ENCODE data around the gene ZBTB20. TPM values are rescaled to one million over a fixed set of nuclear protein-coding genes. Genes with fewer than 3 reads are reported as not detected.

Gene ZBTB20
- total and polyA plus RNA-seq, 4 donors, result 0.74 to 77.1 (median 27.9) TPM

DNA sequence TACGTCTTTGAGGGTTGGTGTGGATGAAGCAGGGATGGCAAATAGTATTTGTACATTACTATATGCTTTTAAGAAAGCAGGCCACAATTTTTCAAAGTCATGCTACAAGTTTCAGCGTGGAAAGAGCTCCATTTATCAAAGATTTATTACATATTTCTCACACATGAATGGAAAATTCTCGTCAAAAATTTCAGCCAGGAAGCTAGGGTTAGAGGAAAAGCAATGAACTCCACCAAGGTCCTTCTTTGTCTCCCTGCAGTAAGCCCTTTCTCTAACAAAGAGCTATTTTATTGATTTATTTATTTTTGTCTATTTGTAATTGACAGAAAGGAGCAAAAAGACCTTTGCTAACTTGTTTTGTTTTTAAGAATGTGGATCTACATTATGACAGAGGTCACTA, 7.5 kb upstream of the ZBTB20 start:
- no peaks in the 10 kb centered on the region for H3K4me1 ChIP-seq (ENCODE audit: control insufficient read depth in 5 of 5, insufficient read depth in 5 of 5, low read length in 5 of 5)
- no peaks in the 10 kb centered on the region for H3K36me3 ChIP-seq (ENCODE audit: control insufficient read depth in 4 of 4, insufficient read depth in 4 of 4, low read length in 4 of 4)
- no peak overlapping the region for H3K4me3 ChIP-seq
- TF ChIP-seq, protein P1, sequence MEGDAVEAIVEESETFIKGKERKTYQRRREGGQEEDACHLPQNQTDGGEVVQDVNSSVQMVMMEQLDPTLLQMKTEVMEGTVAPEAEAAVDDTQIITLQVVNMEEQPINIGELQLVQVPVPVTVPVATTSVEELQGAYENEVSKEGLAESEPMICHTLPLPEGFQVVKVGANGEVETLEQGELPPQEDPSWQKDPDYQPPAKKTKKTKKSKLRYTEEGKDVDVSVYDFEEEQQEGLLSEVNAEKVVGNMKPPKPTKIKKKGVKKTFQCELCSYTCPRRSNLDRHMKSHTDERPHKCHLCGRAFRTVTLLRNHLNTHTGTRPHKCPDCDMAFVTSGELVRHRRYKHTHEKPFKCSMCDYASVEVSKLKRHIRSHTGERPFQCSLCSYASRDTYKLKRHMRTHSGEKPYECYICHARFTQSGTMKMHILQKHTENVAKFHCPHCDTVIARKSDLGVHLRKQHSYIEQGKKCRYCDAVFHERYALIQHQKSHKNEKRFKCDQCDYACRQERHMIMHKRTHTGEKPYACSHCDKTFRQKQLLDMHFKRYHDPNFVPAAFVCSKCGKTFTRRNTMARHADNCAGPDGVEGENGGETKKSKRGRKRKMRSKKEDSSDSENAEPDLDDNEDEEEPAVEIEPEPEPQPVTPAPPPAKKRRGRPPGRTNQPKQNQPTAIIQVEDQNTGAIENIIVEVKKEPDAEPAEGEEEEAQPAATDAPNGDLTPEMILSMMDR (IDR thresholded peaks at IDR 0.05; ENCODE audit: control extremely low read depth, extremely low read depth), result no peak
- H3K9me3 ChIP-seq (ENCODE audit: control insufficient read depth in 4 of 4, insufficient read depth in 3 of 4, low read length in 3 of 4), result no peaks in the 10 kb centered on the region
- DNase-seq (no peak), ATAC-seq (ENCODE audit: insufficient read depth, low FRiP score) (no peak)
- no peaks in the 10 kb centered on the region for H3K27me3 ChIP-seq (ENCODE audit: control insufficient read depth in 3 of 3, insufficient read depth in 3 of 3, low read length in 2 of 3)
- 70 to 77% methylated on average over 3 of the region's 3 CpGs for WGBS, 2 donors
- no peak overlapping the region for H3K27ac ChIP-seq (ENCODE audit: low read depth in 1 of 2, low read length in 1 of 2)
- no peak overlapping the region for H3K9ac ChIP-seq (ENCODE audit: insufficient read depth in 1 of 2, low read length in 2 of 2)

DNA sequence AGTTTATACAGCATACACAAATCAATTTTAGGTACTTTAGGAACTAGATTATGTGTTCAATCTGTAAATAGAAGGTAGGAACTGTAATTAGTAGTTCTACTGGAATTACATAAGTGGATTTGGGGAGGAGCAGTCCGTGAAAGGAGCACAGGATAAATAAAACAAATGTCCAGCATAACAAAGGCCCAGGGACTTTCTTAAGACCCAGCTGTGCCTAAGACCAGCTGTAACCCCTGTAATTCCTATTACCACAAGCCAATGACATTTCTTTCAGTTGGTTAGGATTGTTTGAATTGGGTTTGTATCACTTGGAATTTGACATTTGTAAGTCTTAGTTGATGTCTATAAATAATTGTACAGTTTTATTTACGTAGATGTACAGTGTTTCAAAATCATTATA, 4.8 kb upstream of the ZBTB20 start:
- Histone ChIP-seq H3K4me1 (ENCODE audit: control insufficient read depth in 5 of 5, insufficient read depth in 5 of 5, low read length in 5 of 5) (peaks cover 0 to 8% (median 0%) of the 10 kb centered on the region in 5 donors), H3K27me3 (ENCODE audit: control insufficient read depth in 3 of 3, insufficient read depth in 3 of 3, low read length in 2 of 3) (no peaks in the 10 kb centered on the region), H3K36me3 (ENCODE audit: control insufficient read depth in 4 of 4, insufficient read depth in 4 of 4, low read length in 4 of 4) (no peaks in the 10 kb centered on the region), H3K9ac (ENCODE audit: insufficient read depth in 1 of 2, low read length in 2 of 2) (no peak overlapping the region), H3K27ac (ENCODE audit: low read depth in 1 of 2, low read length in 1 of 2) (no peak overlapping the region), H3K4me3 (no peak overlapping the region), H3K9me3 (ENCODE audit: control insufficient read depth in 4 of 4, insufficient read depth in 3 of 4, low read length in 3 of 4) (no peaks in the 10 kb centered on the region)
- no peak for DNase-seq
- ATAC-seq (ENCODE audit: insufficient read depth, low FRiP score), result no peak
- TF ChIP-seq, protein P1 (IDR thresholded peaks at IDR 0.05; ENCODE audit: control extremely low read depth, extremely low read depth), result no peak
- WGBS, 2 donors, result 72 to 92% methylated on average over 2 of the region's 2 CpGs

DNA sequence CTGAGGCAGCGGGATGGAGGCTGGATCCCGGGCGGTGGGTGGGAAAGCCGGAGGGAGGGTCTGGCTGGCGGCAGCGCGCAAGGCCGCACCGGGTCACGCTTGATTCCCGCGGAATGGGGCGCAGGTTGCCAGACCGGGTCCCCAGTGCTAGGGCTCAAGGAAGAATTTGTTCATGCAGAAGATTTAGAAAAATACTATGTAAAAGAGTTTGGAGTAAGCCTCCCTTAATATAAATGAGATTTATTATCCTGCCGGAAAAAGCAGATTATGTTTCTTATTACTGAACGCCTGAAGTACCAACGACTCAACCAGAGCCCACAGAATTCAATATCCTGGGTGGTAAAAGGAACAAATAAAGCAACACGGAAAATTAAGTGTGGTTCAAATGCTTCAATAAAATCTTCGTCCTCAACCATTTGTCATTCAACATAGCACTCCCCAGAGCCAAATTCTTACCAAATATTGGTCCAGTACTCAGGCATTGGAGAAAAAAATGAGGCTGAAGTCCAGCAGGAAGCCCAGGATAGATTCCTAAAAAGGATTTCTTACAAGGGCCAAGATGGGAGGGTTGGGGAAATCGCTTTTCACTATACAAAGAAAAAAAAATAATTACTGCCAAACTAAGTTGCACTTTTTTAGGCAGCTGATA, 1.2 kb upstream of the ZBTB20 start:
- peak; percentile 1 for ATAC-seq (ENCODE audit: insufficient read depth, low FRiP score)
- H3K4me1 ChIP-seq (ENCODE audit: control insufficient read depth in 5 of 5, insufficient read depth in 5 of 5, low read length in 5 of 5), result peaks cover 0 to 11% (median 0%) of the 10 kb centered on the region in 5 donors
- H3K27me3 ChIP-seq (ENCODE audit: control insufficient read depth in 3 of 3, insufficient read depth in 3 of 3, low read length in 2 of 3), result no peaks in the 10 kb centered on the region
- no peaks in the 10 kb centered on the region for H3K36me3 ChIP-seq (ENCODE audit: control insufficient read depth in 4 of 4, insufficient read depth in 4 of 4, low read length in 4 of 4)
- peak overlapping the region; percentile 99 for H3K27ac ChIP-seq (ENCODE audit: low read depth in 1 of 2, low read length in 1 of 2)
- H3K9ac ChIP-seq (ENCODE audit: insufficient read depth in 1 of 2, low read length in 2 of 2), result peak overlapping the region; percentile 59 to 84
- H3K4me3 ChIP-seq, result peak overlapping the region; percentile 92
- WGBS, 2 donors, result 1 to 3% methylated on average over 20 of the region's 20 CpGs
- peak in 1 of 3 donors; percentile 38 for DNase-seq
- H3K9me3 ChIP-seq (ENCODE audit: control insufficient read depth in 4 of 4, insufficient read depth in 3 of 4, low read length in 3 of 4), result no peaks in the 10 kb centered on the region
- TF ChIP-seq, protein P1 (IDR thresholded peaks at IDR 0.05; ENCODE audit: control extremely low read depth, extremely low read depth), result no peak
